ENCODE data around the gene BABAM2.

DNA sequence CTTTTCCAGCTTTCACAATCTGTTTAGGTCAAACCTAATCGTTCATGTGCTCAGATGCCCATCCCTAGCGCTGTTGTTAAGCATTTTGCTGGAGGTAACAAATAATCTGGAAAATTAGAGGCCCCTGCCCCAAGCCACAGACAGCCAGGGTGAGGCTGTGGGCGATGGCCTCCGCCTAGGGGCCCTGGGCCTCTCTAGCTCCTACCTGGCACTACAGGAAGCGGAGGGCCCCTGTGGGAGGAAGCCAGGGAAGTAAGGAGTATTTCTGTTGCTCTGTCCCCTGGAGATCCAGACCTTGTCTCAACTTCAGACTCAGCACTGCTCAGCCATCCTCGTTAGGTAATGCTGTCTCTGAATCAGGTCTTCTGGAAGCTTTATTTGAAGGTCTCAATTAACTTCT is 489.7 kb downstream of the BABAM2 start:
- TF ChIP-seq, protein P1, sequence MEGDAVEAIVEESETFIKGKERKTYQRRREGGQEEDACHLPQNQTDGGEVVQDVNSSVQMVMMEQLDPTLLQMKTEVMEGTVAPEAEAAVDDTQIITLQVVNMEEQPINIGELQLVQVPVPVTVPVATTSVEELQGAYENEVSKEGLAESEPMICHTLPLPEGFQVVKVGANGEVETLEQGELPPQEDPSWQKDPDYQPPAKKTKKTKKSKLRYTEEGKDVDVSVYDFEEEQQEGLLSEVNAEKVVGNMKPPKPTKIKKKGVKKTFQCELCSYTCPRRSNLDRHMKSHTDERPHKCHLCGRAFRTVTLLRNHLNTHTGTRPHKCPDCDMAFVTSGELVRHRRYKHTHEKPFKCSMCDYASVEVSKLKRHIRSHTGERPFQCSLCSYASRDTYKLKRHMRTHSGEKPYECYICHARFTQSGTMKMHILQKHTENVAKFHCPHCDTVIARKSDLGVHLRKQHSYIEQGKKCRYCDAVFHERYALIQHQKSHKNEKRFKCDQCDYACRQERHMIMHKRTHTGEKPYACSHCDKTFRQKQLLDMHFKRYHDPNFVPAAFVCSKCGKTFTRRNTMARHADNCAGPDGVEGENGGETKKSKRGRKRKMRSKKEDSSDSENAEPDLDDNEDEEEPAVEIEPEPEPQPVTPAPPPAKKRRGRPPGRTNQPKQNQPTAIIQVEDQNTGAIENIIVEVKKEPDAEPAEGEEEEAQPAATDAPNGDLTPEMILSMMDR (IDR thresholded peaks at IDR 0.05): no peak
- no peak for TF ChIP-seq POLR2A (IDR thresholded peaks at IDR 0.05)

Measured in heart left ventricle (tissue), 13 donors.